IMR-90 (cell line): ENCODE data around the gene MINDY3. TPM values are rescaled to one million over a fixed set of nuclear protein-coding genes. Genes with fewer than 3 reads are reported as not detected.

Experiments used
- ATAC-seq: fragments of 200-7000 bp; cut with Tn5 transposase; 2 replicates; pipeline ENCODE4 v1.9.1; 2020; ENCODE audit warnings: low read depth, mild to moderate bottlenecking, moderate library complexity
- BruUV-seq: library from RNA; stranded (reverse); fragments of 400-500 nt; replicated peaks from 2 replicates; lab custom pipeline; 2021; lab: Mats Ljungman, UMichigan
- CTCF ChIA-PET: fragments of 300-600 bp; formaldehyde crosslinking; extraction: SDS; loops from one replicate; lab custom pipeline; 2021; ENCODE audit warnings: antibody characterized with exemption; lab: Yijun Ruan, JAX
- POLR2A ChIA-PET: fragments of 300-600 bp; sonication (Branson Sonifier 250); formaldehyde crosslinking; loops from one replicate; lab custom pipeline; 2022; ENCODE audit warnings: antibody characterized with exemption; ENCODE audit not compliant: unreplicated experiment; lab: Charles Lee
- DNase-seq: peaks from one replicate; pipeline ENCODE4 v3.0.0; 2013
- H2AFZ ChIP-seq: replicated peaks from 2 replicates; pipeline ENCODE3; 2013; ENCODE audit warnings: low read length, mild to moderate bottlenecking; ENCODE audit not compliant: poor library complexity
- H2AK5ac ChIP-seq: 2 replicates; pipeline ENCODE4 v1.6.1; 2013; ENCODE audit warnings: low read depth, low read length, inconsistent platforms
- H2AK9ac ChIP-seq: replicated peaks from 2 replicates; pipeline ENCODE3; 2013; ENCODE audit warnings: mild to moderate bottlenecking, low read depth, low read length, moderate library complexity; ENCODE audit not compliant: poor library complexity
- H2BK120ac ChIP-seq: 2 replicates; pipeline ENCODE4 v1.6.1; 2013; ENCODE audit warnings: low read depth, low read length, inconsistent platforms
- H2BK15ac ChIP-seq: 3 replicates; pipeline ENCODE4 v1.6.1; 2013; ENCODE audit warnings: low read depth, low read length, inconsistent platforms
- H2BK20ac ChIP-seq: 2 replicates; pipeline ENCODE4 v1.6.1; 2013; ENCODE audit warnings: low read depth, mild to moderate bottlenecking, inconsistent platforms, low read length, moderate library complexity
- H2BK5ac ChIP-seq: 2 replicates; pipeline ENCODE4 v1.6.1; 2013; ENCODE audit warnings: mild to moderate bottlenecking, low read depth, low read length, inconsistent platforms; ENCODE audit not compliant: poor library complexity, severe bottlenecking
- H3K14ac ChIP-seq: replicated peaks from 2 replicates; pipeline ENCODE4 v1.6.1; 2013; ENCODE audit warnings: low read depth, low read length, inconsistent platforms
- H3K18ac ChIP-seq: 2 replicates; pipeline ENCODE4 v1.6.1; 2013; ENCODE audit warnings: low read depth, low read length, control low read depth
- H3K23ac ChIP-seq: 2 replicates; pipeline ENCODE4 v1.6.1; 2013; ENCODE audit warnings: low read depth, low read length, inconsistent platforms
- H3K27ac ChIP-seq: 2 replicates; pipeline ENCODE4 v1.5.1; 2013; ENCODE audit warnings: mild to moderate bottlenecking, control low read depth, low read length; ENCODE audit not compliant: insufficient read depth
- H3K27me3 ChIP-seq: 2 replicates; pipeline ENCODE4 v1.6.1; 2013; ENCODE audit warnings: low read length; ENCODE audit not compliant: control insufficient read depth, insufficient read depth
- H3K36me3 ChIP-seq: 2 replicates; pipeline ENCODE4 v1.6.1; 2013; ENCODE audit warnings: low read length, mixed read lengths; ENCODE audit not compliant: control insufficient read depth, insufficient read depth
- H3K4ac ChIP-seq: 2 replicates; pipeline ENCODE4 v1.6.1; 2013; ENCODE audit warnings: low read depth, low read length, inconsistent platforms
- H3K4me1 ChIP-seq: 2 replicates; pipeline ENCODE4 v1.6.1; 2013; ENCODE audit warnings: low read length, mixed read lengths; ENCODE audit not compliant: control insufficient read depth, insufficient read depth
- H3K4me2 ChIP-seq: 2 replicates; pipeline ENCODE4 v1.6.1; 2013; ENCODE audit warnings: low read depth, mild to moderate bottlenecking, control low read depth, low read length, moderate library complexity
- H3K4me3 ChIP-seq: 2 replicates; pipeline ENCODE4 v1.5.1; 2013; ENCODE audit warnings: low read depth, mild to moderate bottlenecking, control low read depth, low read length, moderate library complexity; ENCODE audit not compliant: insufficient read depth
- H3K56ac ChIP-seq: 2 replicates; pipeline ENCODE4 v1.6.1; 2013; ENCODE audit warnings: low read length, inconsistent platforms; ENCODE audit not compliant: insufficient read depth; ENCODE audit errors: extremely low read depth
- H3K79me1 ChIP-seq, 2 experiments: 2 replicates each; pipeline ENCODE4 v1.6.1; 2013; ENCODE audit warnings: low read length in 2 of 2, inconsistent platforms in 1 of 2, low read depth in 1 of 2
- H3K9ac ChIP-seq: 2 replicates; pipeline ENCODE4 v1.6.1; 2013; ENCODE audit warnings: low read depth, low read length, control low read depth
- H3K9me1 ChIP-seq: 2 replicates; pipeline ENCODE4 v1.6.1; 2013; ENCODE audit warnings: low read length, inconsistent platforms; ENCODE audit not compliant: insufficient read depth
- H3K9me3 ChIP-seq: 2 replicates; pipeline ENCODE4 v1.6.1; 2013; ENCODE audit warnings: low read length; ENCODE audit not compliant: control insufficient read depth, insufficient read depth
- H4K20me1 ChIP-seq: 2 replicates; pipeline ENCODE4 v1.6.1; 2013; ENCODE audit warnings: low read length, inconsistent platforms; ENCODE audit not compliant: insufficient read depth
- H4K5ac ChIP-seq: 2 replicates; pipeline ENCODE4 v1.6.1; 2013; ENCODE audit warnings: mild to moderate bottlenecking, low read depth, low read length, control low read depth
- H4K8ac ChIP-seq, 2 experiments: 2 replicates each; pipeline ENCODE4 v1.6.1; 2013; ENCODE audit warnings: low read depth in 2 of 2, low read length in 2 of 2, control low read depth in 1 of 2, inconsistent platforms in 1 of 2
- H4K91ac ChIP-seq: 2 replicates; pipeline ENCODE4 v1.6.1; 2013; ENCODE audit warnings: low read depth, low read length, inconsistent platforms; ENCODE audit not compliant: insufficient read depth
- BHLHE40 ChIP-seq: fragments of 150-350 bp; IDR thresholded peaks from 2 replicates; pipeline ENCODE4 v1.6.1; 2016; ENCODE audit warnings: mild to moderate bottlenecking, low read depth, low read length
- MAFK ChIP-seq: IDR thresholded peaks from 2 replicates; pipeline ENCODE4 v1.6.1; 2012; ENCODE audit warnings: low read depth, low read length, improper control_type of control experiment
- MAZ ChIP-seq: IDR thresholded peaks from 2 replicates; pipeline ENCODE4 v1.6.1; 2012; ENCODE audit warnings: low read depth, mild to moderate bottlenecking, low read length, improper control_type of control experiment, moderate library complexity, borderline replicate concordance
- NFE2L2 ChIP-seq: fragments of 150-350 bp; IDR thresholded peaks from 2 replicates; pipeline ENCODE4 v1.6.1; 2016; ENCODE audit warnings: low read depth, mild to moderate bottlenecking, low read length
- RAD21 ChIP-seq: IDR thresholded peaks from 2 replicates; pipeline ENCODE4 v1.6.1; 2012; ENCODE audit warnings: low read length, improper control_type of control experiment
- RCOR1 ChIP-seq: IDR thresholded peaks from 2 replicates; pipeline ENCODE4 v1.6.1; 2012; ENCODE audit warnings: mild to moderate bottlenecking, low read length, improper control_type of control experiment; ENCODE audit not compliant: insufficient replicate concordance
- dilution Hi-C: fragments of 300-500 bp; cut with HindIII; formaldehyde crosslinking; loops from one replicate; pipeline ENCODE4 v1.14.3; 2018; ENCODE audit warnings: low sequenced_read_pairs; ENCODE audit not compliant: unreplicated experiment
- in situ Hi-C: fragments of 300-500 bp; cut with MboI; formaldehyde crosslinking; loops from 3 replicates; pipeline ENCODE4 v1.14.3; 2019; ENCODE audit warnings: low sequenced_read_pairs, inconsistent platforms, mixed read lengths
- intact Hi-C: fragments of 100-400 bp; cut with micrococcal nuclease; formaldehyde crosslinking; loops from 2 replicates; pipeline ENCODE4 v1.10.0; 2022
- polyA plus RNA-seq, 3 experiments: library from polyadenylated mRNA; depleted of rRNA; stranded (reverse); fragments of >200 nt; gene quantifications; 2 replicates each; pipeline ENCODE4 v1.2.3, GENCODE V29; 2012; ENCODE audit warnings: low replicate concordance in 1 of 3
- total RNA-seq: library from RNA; depleted of rRNA; stranded (reverse); fragments of >200 nt; gene quantifications from 2 replicates; pipeline ENCODE4 v1.2.3, GENCODE V29; 2012

Gene MINDY3
- total and polyA plus RNA-seq, 2 of the 4 experiments (the other 2 are of a cell fraction) = 13.9 to 14.5 TPM

- ATAC-seq = no peak
- in situ Hi-C loops (no loop called here), intact Hi-C loops (no loop called here), dilution Hi-C loops (no loop called here)
- H4K8ac ChIP-seq = no peak overlapping the region
- no peak overlapping the region for H3K18ac ChIP-seq
- H3K27ac ChIP-seq = no peak overlapping the region
- H3K23ac ChIP-seq = no peak overlapping the region
- H2AK9ac ChIP-seq = no peak overlapping the region
- no peak overlapping the region for H2BK15ac ChIP-seq
- H3K27me3 ChIP-seq = peaks cover 6% of the 10 kb centered on the region
- no peaks in the 10 kb centered on the region for H3K4me1 ChIP-seq
- no peaks in the 10 kb centered on the region for H3K9me1 ChIP-seq
- H2BK20ac ChIP-seq = no peak overlapping the region
- H4K20me1 ChIP-seq = no peaks in the 10 kb centered on the region
- no peak overlapping the region for H3K56ac ChIP-seq
- H4K5ac ChIP-seq = no peak overlapping the region
- no peaks in the 10 kb centered on the region for H3K36me3 ChIP-seq
- no peak overlapping the region for H2AK5ac ChIP-seq
- no peaks in the 10 kb centered on the region for H3K79me1 ChIP-seq
- H4K91ac ChIP-seq = no peak overlapping the region
- no peak overlapping the region for H3K4ac ChIP-seq
- ChIA-PET CTCF (interaction anchor here (0.6 kb wide), 1 partner anchor 115 kb away, joined by 3 read pairs; no protein-coding TSS in a partner anchor), POLR2A (no interaction called here)
- no peak overlapping the region for H3K14ac ChIP-seq
- H2BK5ac ChIP-seq = no peak overlapping the region
- no peak for TF ChIP-seq BHLHE40
- TF ChIP-seq MAZ = no peak
- TF ChIP-seq MAFK = no peak
- TF ChIP-seq NFE2L2 = no peak
- TF ChIP-seq RAD21 = no peak
- TF ChIP-seq RCOR1 = no peak
- no peaks in the 10 kb centered on the region for H3K9me3 ChIP-seq
- no TSS peak for BruUV-seq
- no peak overlapping the region for H2BK120ac ChIP-seq
- no peak overlapping the region for H3K9ac ChIP-seq
- no peak overlapping the region for H2AFZ ChIP-seq
- no peak for DNase-seq
- no peak overlapping the region for H3K4me3 ChIP-seq
- H3K4me2 ChIP-seq = no peak overlapping the region
Measured at GRCh38 chr10:15869935-15870334, 9.6 kb upstream of the MINDY3 start.
